ENCODE data around the gene CCNL2. TPM values are rescaled to one million over a fixed set of nuclear protein-coding genes. Genes with fewer than 3 reads are reported as not detected.

The CCNL2 gene
- total RNA-seq, 1 experiment from 2014 or later = 173 TPM

DNA sequence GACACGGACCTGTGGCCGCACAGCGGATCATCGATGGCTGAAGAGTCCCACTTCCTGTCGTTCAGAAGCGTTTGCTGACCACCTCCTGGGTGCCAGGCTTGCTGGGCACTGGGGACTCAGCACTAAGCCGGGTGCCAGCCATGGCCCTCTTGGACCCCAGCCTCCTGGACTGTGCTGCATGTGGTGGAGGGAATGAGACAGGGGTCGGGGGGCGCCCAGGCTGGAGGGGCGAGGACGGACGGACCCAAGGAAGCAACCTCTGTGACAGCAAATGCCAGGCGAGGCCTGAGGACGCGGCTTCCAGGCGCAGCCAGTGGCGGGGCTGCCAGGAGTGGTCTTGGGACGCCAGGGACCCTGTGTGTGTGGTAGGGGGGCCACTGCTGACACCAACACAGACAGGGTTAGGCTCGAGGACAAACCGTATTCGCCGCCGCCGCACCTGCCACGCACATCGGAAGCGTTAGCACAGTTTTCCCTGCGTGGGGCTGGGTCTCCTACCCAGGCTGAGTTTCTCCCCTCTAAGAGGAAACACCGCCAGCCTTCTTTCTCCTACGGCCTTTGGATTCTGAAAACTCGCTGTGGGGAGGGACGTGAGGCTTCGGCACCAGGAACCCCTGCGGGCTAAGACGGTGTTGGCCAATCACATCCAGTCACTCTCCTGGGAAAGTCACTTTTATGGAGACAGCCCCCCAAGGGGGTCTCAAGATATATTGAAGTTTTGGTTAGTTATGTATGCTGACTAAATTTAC is 37.7 kb downstream of the CCNL2 start:
- Histone ChIP-seq H4K8ac (replicated peaks; ENCODE audit: insufficient read length, low read depth, low read length) (no peak overlapping the region), H3K79me2 (ENCODE audit: insufficient read depth, low read length) (no peaks in the 10 kb centered on the region), H3K14ac (ENCODE audit: insufficient read depth, low read length) (no peak overlapping the region; the same call in 1 of the 2 replicates), H3K9ac (ENCODE audit: extremely low read depth, insufficient read length, low read length) (no peak overlapping the region), H2BK15ac (ENCODE audit: low read depth, low read length) (no peak overlapping the region), H2BK5ac (ENCODE audit: insufficient read length, low read length) (no peak overlapping the region), H2BK20ac (ENCODE audit: low read depth, low read length, poor library complexity, severe bottlenecking) (no peak overlapping the region), H3K56ac (ENCODE audit: insufficient read length, low read depth, low read length) (no peak overlapping the region), H2BK120ac (ENCODE audit: low read depth, low read length, poor library complexity, severe bottlenecking) (no peak overlapping the region), H3K27me3 (ENCODE audit: insufficient read depth, low read length) (no peaks in the 10 kb centered on the region), H3K27ac (ENCODE audit: insufficient read length, low read depth, low read length) (no peak overlapping the region), H3K4me2 (ENCODE audit: insufficient read depth, insufficient read length, low read length) (no peak overlapping the region), H3K18ac (ENCODE audit: insufficient read length, low read depth, low read length) (no peak overlapping the region), H3T11ph (ENCODE audit: low read length) (no peak overlapping the region), H4K5ac (ENCODE audit: insufficient read length, low read depth, low read length) (peak overlapping the region; percentile 53), H2BK12ac (ENCODE audit: insufficient read length, low read depth, low read length) (no peak overlapping the region), H4K20me1 (ENCODE audit: control insufficient read depth, insufficient read depth, insufficient read length) (no peaks in the 10 kb centered on the region), H3K9me3 (ENCODE audit: control insufficient read depth, low read depth, low read length) (peaks cover 8% of the 10 kb centered on the region), H3K79me1 (ENCODE audit: insufficient read depth, low read depth, low read length, poor library complexity, severe bottlenecking) (no peaks in the 10 kb centered on the region), H2AK5ac (ENCODE audit: insufficient read length, low read length) (no peak overlapping the region), H3K4ac (ENCODE audit: low read depth, low read length) (no peak overlapping the region), H2AFZ (ENCODE audit: low read length) (no peak overlapping the region), H3K23me2 (ENCODE audit: insufficient read length, low read depth, low read length, poor library complexity, severe bottlenecking) (no peaks in the 10 kb centered on the region), H3K23ac (ENCODE audit: insufficient read length, low read depth, low read length) (no peak overlapping the region), H4K91ac (ENCODE audit: insufficient read length, low read depth, low read length) (no peak overlapping the region), H3K4me1 (ENCODE audit: insufficient read depth, low read length) (peaks cover 2% of the 10 kb centered on the region; the same call in 1 of the 2 replicates)
- H3K4me3 Mint-ChIP-seq = no peak overlapping the region
- no peak overlapping the region; a peak in 1 of 7 replicates for H3K27ac Mint-ChIP-seq
- TF ChIP-seq, protein P1, sequence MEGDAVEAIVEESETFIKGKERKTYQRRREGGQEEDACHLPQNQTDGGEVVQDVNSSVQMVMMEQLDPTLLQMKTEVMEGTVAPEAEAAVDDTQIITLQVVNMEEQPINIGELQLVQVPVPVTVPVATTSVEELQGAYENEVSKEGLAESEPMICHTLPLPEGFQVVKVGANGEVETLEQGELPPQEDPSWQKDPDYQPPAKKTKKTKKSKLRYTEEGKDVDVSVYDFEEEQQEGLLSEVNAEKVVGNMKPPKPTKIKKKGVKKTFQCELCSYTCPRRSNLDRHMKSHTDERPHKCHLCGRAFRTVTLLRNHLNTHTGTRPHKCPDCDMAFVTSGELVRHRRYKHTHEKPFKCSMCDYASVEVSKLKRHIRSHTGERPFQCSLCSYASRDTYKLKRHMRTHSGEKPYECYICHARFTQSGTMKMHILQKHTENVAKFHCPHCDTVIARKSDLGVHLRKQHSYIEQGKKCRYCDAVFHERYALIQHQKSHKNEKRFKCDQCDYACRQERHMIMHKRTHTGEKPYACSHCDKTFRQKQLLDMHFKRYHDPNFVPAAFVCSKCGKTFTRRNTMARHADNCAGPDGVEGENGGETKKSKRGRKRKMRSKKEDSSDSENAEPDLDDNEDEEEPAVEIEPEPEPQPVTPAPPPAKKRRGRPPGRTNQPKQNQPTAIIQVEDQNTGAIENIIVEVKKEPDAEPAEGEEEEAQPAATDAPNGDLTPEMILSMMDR (conservative IDR thresholded peaks at IDR 0.05) = no peak
- H3K27me3 Mint-ChIP-seq (ENCODE audit: low read depth) = peaks cover 39% of the 10 kb centered on the region
- H3K9me3 Mint-ChIP-seq = no peaks in the 10 kb centered on the region; a peak in 2 of 5 replicates
- no peaks in the 10 kb centered on the region for H3K36me3 Mint-ChIP-seq (ENCODE audit: insufficient read depth in 1 of 3, low read depth in 3 of 3)
- WGBS (ENCODE audit: extremely low coverage, insufficient read length, low lambda C conversion rate) = no CpG with 5 or more reads among the region's 35 CpGs
- DNase-seq = no peak
- peaks cover 22 to 42% of the 10 kb centered on the region in 2 experiments for H3K4me1 Mint-ChIP-seq
